GM21367 (cell line): Measurements from ENCODE around the gene NEDD9.

Experiments
- ATAC-seq: cut with Tn5 transposase; IDR thresholded peaks from one replicate; pipeline ENCODE4 v1.9.1; 2021; ENCODE audit not compliant: unreplicated experiment

Gene NEDD9, protein sequence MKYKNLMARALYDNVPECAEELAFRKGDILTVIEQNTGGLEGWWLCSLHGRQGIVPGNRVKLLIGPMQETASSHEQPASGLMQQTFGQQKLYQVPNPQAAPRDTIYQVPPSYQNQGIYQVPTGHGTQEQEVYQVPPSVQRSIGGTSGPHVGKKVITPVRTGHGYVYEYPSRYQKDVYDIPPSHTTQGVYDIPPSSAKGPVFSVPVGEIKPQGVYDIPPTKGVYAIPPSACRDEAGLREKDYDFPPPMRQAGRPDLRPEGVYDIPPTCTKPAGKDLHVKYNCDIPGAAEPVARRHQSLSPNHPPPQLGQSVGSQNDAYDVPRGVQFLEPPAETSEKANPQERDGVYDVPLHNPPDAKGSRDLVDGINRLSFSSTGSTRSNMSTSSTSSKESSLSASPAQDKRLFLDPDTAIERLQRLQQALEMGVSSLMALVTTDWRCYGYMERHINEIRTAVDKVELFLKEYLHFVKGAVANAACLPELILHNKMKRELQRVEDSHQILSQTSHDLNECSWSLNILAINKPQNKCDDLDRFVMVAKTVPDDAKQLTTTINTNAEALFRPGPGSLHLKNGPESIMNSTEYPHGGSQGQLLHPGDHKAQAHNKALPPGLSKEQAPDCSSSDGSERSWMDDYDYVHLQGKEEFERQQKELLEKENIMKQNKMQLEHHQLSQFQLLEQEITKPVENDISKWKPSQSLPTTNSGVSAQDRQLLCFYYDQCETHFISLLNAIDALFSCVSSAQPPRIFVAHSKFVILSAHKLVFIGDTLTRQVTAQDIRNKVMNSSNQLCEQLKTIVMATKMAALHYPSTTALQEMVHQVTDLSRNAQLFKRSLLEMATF

DNA sequence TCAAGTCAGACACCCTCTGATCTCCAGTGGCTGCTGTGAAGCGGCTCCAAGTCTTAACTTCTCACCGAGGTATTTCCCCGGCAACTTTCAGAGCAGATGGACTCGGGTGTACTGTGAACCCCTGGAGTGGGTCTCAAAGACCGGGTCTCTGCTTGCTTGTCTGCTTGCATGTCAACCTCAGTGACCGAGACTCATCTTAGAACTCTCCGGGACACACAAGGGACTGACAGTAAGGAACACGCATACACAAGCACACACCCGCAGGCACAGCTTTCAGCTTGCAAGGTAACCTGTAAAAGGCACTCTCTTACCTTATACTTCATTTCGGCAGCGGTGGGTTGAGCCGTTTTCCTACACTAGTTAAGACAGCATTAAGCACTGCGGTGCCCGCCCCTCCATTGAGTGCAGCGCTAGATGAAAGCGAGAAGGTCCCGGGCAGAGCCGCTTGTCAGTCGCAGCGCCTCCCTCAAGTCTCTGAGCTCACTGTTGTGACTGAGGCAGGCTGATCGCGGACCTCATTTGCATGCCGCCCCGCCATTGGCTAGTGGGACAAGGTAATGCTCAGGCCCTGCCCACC lies at the start of gene NEDD9:
Gene NEDD9 (minus strand): TSS at position 476 of the 577 bp plus-strand sequence. CDS start 153 bp downstream, at position 323.
- peak; percentile 98 for ATAC-seq

DNA sequence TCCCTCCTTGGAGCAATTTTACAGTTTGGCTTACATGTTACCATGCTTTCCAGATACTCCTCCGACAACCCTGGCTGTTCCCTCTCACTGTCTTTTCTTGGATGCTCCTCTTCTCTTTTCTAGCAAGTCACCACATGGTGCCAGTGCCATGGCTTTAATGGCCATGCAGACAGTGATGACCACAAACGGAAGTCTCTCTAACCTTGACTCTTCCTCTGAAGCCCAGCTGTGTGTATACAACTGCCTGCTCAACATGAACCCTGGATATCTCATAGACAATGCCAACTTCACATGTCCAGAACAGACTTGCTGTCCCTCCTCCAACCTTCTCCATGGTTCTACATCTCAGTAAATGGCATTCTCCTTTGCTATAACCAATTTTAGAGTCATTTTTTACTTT lies 49.8 kb upstream of the NEDD9 start:
- no peak for ATAC-seq

DNA sequence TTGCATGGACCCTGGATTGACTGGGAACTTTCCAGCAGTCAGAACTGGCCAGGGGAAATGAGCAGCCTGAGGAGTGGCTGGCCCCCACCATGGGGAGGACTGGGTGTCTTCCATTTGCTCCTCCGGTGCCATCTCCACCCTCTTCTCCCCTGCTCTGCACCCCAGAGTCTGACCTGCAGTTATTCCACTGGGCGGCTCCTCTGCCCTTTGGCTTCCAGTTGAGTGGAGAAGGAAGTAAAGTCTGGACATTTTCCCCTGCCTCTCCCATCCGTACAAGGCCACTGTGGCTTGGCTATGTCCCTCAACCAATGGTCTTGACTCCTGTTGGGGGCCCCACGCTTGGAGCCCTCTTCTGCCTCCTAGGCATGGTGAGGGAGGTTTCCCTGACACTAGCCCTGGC lies 47.9 kb upstream of the NEDD9 start:
- no peak for ATAC-seq

DNA sequence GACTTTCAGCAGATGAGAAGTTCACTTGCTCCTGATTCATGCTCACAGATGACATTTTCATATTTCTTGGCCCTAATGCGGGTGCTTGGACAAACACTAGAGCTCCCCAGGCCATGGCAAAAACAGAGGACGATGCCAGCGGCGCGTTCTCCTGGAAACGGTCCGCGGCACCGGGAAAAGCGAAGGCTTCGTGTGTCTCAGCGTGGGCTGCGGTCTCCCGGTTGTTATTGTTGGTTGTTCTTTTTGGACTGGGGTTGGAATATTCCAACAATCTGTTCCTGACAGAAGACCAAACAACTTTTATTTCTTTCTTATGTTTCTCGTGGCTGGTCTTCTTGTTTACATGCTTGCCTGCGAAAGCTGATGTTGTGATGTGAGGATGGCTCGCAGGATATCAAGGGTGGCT lies 46.8 kb upstream of the NEDD9 start:
- ATAC-seq: no peak

DNA sequence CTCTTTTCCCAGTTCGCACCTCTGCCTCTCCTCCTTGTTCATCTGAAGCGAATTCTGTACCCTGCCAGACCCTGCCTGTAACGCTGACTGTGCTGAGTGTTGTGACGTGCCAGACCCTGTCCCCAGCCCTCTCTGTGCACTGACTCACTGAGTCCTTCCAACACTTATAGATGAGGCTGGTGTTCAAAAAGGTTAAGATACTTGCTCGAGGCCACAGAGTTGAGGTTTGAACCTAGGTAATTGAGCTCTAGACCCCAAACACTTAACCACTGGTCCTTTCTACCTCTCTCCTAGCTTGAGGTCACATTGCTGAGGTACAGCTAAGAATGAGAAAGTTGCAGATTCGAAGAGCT lies 45.7 kb upstream of the NEDD9 start:
- ATAC-seq: no peak

DNA sequence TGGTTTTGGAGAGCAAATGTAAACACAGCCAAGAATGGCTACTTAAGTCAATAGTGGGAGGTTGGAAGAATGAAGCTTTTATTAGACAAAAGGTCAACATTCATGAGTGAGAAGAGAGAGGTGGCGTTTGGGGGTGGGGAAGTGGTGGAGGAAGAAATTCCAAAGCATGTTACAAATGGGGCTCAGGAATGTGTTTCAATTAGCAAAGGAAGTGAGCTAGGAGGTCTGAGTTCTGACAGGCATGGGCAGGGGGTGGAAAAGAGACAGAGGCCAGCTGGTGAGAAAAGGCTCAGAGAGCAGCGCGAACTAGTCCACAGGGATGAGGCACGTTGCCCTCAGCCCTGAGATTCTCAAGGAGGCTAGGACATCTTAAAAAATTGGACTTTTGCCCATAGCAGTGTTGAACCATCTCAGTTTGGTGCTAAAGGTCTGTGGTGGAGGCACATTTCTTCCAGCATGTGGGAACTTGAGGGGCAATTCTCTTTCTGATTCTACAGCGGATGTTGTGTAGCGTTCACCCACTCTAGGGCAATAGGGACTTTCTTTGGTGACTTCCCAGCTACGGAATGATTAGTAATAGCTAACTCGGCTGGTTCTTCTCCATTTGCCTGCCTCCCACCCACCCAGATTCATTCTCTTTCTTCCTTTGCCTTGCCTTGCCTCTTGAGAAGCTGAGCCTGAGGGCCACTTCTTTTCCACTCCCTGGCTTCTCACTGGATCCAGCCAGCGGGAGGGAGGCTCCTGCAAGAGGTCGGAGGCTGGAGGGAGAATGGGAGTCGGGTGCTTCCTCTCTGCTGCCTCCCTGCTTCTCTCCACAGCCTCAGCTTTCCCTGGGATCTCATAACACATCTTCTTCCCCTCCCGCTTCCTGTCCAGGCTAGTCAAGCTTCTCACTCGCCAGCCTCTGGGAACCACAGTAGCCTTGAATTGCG lies 45.1 kb upstream of the NEDD9 start:
- peak; percentile 39 for ATAC-seq

DNA sequence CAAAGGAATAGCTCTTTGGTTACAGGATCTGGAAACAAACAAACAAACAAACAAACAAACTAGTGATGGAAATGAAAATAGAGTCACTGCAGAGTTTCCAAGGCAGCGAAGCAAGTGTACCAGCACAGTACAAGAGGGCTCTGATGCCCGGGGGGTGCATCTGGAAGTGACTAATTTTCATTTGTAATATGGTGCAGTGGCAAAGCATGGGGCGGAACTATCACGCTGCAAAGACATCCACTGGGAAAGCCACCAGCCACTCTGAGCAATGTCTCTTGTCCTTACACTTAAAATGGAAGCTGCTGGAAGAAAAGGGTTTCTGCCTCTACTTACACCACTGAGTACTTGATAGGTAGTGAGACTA lies 44.4 kb upstream of the NEDD9 start:
- no peak for ATAC-seq

DNA sequence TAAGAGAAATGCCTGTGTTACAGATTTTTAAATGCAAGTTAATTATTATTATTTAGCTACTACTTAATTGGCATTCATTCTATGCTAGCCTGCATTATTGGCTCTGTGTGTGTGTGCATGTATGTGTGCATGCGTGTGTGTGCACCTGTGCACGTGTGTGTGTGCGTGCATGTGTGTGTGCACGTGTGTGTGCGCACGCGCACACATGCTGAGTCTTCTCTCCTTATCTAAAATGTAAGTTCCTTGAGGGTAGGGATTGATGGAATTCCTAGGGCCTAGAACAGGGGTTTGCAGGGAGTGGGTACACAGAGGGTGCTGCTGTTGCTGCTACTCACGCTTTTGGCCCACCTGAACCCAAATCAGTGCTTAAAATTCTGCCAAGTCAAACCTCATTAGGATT lies 43.8 kb upstream of the NEDD9 start:
- no peak for ATAC-seq

DNA sequence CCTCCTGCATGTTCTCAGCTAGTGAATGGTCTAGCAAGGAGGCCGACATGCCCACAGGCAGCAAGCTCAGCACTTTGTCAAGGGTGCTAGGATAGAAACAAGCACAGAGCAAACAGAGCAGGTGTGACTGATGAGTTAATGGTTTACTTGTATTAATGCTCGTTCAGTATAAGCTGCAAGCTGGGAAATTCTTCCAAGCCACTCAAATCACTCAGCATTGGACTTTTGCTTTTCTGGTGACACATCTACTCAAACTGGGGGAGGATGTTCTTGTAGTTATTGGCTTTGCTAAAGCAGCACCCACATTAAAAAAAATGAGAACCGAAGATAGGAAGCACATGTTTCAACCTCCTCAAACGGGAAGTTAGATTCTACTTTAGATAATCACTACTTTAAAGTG lies 43.1 kb upstream of the NEDD9 start:
- ATAC-seq: peak; percentile 62

DNA sequence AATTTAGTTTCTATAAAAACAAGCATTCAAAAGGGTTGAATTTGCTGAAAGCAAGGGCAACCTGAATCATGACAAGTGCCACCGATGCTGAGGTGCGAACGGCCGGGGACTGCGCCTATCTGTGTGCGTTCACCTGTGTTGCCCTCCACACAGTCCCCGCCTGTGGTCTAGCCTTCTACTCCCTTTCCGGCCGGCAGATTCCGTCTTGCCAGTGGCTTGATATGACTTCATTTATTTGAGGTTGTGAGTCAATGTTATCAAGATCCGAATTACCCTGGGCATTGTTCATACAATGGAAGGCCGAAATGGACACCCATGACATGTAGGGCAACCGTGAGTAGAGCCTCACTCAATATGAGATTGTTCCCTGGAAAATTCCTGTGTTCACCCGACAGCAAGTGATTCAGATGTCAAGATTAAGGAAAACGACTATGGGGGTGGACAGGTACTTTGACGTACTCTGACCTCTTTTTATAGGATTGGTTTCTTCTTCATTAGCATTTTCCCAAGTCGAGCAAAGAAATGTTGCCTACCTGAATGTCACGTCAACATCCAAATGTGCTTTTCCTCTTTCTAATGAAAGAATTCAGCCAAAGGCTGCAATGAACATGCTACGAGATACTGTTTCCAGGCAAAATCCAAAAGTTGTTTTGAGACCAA lies 41.1 kb upstream of the NEDD9 start:
- ATAC-seq: no peak

DNA sequence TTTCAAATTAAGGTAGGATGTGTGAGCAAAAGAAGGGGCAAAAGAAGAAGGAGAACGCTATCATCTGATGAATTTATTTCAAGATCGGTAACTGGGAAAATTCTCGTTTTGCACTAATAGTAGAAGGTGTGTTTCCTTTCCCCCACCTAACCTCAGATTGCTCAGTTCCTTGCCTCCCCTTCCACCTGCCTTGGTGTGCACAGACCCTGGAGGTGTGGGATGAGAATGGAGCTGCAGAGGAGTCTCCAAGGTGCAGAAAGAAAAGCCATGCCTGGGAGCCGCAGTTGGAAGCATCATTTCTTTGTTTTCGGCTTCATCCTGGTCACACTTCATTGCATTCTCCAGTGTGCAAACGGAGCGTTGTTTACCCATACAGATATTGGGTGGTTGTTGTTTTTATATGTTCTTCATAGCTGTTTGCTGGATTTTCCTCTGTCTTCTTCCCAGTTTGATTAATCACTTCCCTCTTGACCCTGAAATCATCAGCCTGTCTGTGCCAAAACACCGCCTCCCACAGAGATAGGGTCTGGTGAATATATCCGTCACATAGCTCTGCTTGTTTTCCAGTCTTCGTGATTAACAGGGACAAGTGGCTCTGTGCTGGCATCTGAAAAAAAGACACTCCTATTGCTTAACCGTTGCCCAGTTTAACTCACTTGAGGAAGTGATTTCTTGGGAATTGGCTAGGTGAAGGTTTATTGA lies 40.2 kb upstream of the NEDD9 start:
- no peak for ATAC-seq

DNA sequence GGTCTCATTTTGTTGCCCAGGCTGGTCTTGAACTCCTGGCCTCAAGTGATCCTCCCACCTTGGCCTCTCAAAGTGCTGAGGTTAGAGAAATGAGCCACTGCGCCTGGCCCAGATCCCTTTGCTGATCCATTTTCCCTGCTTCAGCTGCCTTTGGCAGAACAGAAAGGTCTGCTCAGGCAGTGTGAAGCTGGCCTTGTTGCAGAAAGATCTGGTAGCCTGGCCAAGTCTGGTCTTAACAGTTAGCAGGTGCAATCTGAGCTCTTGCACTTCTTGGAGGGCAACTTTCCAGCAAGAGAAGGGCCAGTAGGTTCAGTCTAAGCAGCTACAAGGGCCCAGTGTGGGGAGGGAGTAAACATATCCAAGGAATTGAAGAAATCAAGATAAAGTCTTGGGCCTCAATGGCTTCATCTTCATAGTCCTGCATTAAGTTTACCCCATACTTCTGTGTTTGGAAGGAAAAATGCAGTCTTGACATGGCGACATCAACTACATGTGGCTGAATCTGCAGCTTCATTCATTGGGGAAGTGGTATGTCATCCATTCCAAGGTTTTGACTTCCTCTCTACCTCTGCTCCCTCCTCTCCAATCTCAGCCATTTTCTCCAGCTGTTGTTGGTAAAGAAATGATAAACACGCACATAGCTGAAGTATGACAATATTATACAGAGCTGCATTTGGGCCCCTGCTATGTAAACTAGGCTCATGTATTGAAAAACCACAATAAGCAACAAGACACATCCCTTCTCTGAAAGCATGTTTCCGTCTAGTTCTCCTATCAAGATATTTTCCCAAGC lies 39.0 kb upstream of the NEDD9 start:
- ATAC-seq: no peak

DNA sequence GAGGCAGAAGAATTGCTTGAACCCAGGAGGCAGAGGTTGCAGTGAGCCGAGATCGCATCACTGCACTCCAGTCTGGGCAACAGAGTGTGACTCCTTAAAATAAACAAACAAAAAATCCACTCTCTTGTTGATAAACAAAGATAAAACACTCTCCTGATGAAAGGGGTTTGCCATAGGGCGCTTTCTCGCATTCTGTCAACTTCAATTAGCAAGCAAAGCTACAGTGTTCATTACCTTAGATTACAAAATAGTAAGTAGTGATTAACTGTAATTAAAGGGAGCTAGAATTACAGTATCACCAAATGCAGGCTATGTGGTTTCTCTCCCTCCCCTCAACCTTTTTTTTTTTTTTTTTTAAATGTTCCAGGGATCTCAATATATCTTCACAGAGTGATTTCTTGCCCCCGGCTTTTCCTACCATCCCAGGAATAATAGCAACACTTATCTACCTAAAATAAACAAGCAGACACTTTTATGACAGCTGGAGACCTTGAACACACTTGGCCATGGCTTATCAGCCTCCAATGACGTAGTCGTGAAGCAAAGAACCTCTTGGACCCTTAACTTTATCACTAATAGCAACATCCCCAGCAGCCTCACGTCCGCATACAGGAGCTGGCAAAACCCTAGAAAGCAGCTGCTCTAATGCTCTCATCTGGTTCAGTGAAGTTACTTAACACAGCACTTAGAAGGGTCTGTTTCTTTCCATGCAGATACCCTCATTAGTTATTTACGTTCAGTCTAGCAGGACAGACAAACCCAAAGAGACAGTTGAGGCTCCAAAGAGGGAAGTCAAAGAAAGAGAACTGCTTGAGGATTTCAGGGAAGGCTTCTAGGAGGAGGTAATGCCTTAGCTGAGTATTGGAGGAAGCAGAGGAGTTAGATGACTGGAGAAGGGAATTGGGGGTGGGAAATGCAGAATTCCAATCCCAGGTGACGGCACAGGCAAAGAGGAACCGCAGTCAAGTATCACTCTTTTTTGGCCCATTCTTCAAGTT lies 37.9 kb upstream of the NEDD9 start:
- ATAC-seq: no peak

DNA sequence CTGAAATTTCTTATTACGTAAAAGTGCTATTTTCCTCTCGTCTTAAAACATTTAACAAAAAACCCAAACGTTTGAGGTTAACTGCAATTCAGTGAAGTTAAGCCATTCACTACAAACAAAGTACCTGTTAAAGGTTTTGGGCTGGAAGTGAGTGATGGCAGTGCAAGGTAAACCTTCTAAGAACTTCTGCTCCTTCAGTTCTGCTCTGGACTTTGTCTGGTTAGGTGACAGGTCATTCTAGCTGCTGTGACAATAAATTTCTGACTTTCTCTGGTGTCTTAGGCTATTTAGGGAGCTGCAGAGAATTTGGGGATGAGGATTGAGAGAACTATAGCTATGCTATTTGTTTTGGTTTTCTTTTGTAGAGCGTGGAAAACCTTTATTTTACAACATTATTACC lies 36.5 kb upstream of the NEDD9 start:
- no peak for ATAC-seq

DNA sequence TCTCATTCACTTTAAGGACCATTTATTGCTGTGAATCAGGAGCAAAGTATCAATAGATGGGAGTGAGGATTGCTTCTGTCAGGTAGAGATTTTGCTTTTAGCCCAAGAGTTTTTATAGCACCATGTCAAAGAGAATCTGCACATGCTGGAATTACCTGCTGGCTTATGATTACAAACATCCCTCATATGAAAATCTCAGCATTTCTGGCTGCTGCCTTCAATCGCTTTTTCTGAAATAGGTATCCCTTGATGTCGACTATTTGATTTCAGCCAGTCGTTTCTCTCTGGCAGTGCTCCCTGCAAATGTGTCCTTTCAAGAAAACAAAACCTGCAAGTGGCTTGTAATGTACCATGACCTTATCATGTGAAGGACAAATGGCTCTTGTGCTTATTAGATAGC lies 34.5 kb upstream of the NEDD9 start:
- ATAC-seq: no peak

DNA sequence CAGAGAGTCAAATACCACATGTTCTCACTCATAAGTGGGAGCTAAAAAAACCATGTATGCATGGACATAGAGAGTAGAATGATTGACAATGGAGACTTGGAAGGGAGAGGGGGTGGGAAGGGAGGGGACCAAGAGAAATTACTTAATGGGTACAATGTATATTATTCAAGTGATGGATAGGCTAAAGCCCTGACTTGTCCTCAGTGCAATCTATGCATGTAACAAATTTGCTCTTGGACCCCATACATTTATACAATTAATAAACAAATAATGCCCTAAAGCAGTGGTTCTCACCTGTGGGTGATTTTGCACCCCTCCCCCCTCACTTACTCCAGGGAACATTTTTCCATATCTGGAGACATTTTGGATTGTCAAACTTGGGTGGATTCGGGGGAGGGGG lies 33.5 kb upstream of the NEDD9 start:
- ATAC-seq: no peak

DNA sequence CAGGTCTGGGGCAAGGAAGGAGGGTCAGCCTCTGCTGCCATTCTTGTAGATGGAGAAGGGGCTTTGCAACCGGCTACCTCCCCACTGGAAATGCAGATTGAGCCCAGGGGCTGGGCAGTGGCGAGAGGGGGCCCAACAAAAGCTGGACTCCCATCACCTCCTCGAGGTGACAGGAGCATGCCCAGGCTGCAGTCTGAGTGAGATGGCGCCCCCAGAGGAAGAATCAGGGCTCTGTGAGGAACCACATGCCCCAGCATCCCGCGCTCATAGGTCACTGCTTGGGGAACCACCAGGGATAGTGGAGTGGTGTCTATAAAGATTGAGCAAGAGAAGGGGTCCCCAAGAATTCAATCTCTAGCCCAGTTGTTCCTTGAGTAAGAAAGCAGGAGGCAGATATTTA lies 31.6 kb upstream of the NEDD9 start:
- no peak for ATAC-seq

DNA sequence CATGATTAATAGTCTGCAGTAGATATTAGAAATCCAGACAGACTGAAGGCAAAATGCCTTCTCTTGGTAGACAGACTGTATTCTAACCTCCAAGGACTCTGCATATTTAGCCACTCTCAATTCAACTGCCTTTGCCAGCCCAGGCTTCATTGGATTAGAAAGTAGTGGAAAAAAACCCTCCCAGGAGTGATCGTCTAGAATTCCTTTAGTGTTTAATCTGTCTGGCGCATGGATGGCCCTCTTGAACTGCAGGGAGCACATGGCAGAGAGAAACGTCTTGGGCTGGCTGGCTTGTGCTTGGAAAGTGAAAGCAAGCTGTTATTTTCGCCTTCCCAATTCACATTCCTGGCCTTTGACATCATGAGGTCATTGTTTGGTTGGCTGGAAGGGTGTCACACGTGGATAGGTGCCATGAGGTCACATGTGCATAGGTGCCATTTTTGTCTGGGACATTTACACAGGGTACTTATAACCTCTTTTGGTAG lies 30.9 kb upstream of the NEDD9 start:
- no peak for ATAC-seq
